Keratinocyte (primary cell): ENCODE results near the gene POU6F2. TPM values are rescaled to one million over a fixed set of nuclear protein-coding genes. Genes with fewer than 3 reads are reported as not detected.
"Not testable (repeated sequence)": the region's sequence is repeated elsewhere in the genome, so short reads cannot be mapped to it uniquely, and the experiment has no call there.

ENCODE experiments used
- DNase-seq: peaks from one replicate; pipeline ENCODE4 v3.0.0-alpha.2; 2011; ENCODE audit warnings: low read depth, missing footprints, low spot score
- FAIRE-seq: peaks from 2 replicates; lab custom pipeline; 2011; peaks lifted over from hg19 to GRCh38; lab: Jason Lieb, UNC
- H2AFZ ChIP-seq: 2 replicates; pipeline ENCODE4 v1.6.0; 2012; ENCODE audit warnings: low read length, control low read depth, inconsistent platforms; ENCODE audit not compliant: control insufficient read depth
- H3K27ac ChIP-seq: 2 replicates; pipeline ENCODE4 v1.5.1; 2011; ENCODE audit warnings: low read length; ENCODE audit not compliant: control insufficient read depth, insufficient read depth
- H3K27me3 ChIP-seq: 3 replicates; pipeline ENCODE4 v1.6.0; 2011; ENCODE audit warnings: low read length; ENCODE audit not compliant: control insufficient read depth, insufficient read depth; ENCODE audit errors: extremely low read depth
- H3K36me3 ChIP-seq, 2 experiments: 2 replicates in 1 of 2; 3 replicates in 1 of 2; pipeline ENCODE4 v1.5.1; 2011; ENCODE audit warnings: low read length in 2 of 2, mild to moderate bottlenecking in 1 of 2; ENCODE audit not compliant: control insufficient read depth in 2 of 2, insufficient read depth in 2 of 2; ENCODE audit errors: extremely low read depth in 1 of 2
- H3K4me1 ChIP-seq: 3 replicates; pipeline ENCODE4 v1.5.1; 2011; ENCODE audit warnings: low read length; ENCODE audit not compliant: control insufficient read depth, insufficient read depth; ENCODE audit errors: extremely low read depth
- H3K4me2 ChIP-seq: 3 replicates; pipeline ENCODE4 v1.6.0; 2011; ENCODE audit warnings: low read depth, low read length; ENCODE audit not compliant: control insufficient read depth, insufficient read depth; ENCODE audit errors: extremely low read depth
- H3K4me3 ChIP-seq, 3 experiments: fragments of 200-600 bp in 1 of 3; sonication (generic) in 1 of 3; 2 replicates in 2 of 3; 3 replicates in 1 of 3; pipeline ENCODE4 v1.5.1; 2011 to 2016; ENCODE audit warnings: low read length in 3 of 3, mild to moderate bottlenecking in 3 of 3, control low read depth in 2 of 3, inconsistent platforms in 1 of 3, low read depth in 1 of 3, mixed read lengths in 1 of 3, mixed run types in 1 of 3, moderate library complexity in 1 of 3; ENCODE audit not compliant: control insufficient read depth in 2 of 3, insufficient read depth in 2 of 3; ENCODE audit errors: extremely low read depth in 1 of 3
- H3K79me2 ChIP-seq: 2 replicates; pipeline ENCODE4 v1.6.0; 2012; ENCODE audit warnings: low read length; ENCODE audit not compliant: control insufficient read depth, insufficient read depth
- H3K9ac ChIP-seq: 3 replicates; pipeline ENCODE4 v1.6.0; 2011; ENCODE audit warnings: low read length; ENCODE audit not compliant: control insufficient read depth, insufficient read depth; ENCODE audit errors: extremely low read depth
- H3K9me1 ChIP-seq: 3 replicates; pipeline ENCODE4 v1.6.0; 2011; ENCODE audit warnings: low read length; ENCODE audit not compliant: control insufficient read depth, insufficient read depth; ENCODE audit errors: extremely low read depth
- H3K9me3 ChIP-seq: 2 replicates; pipeline ENCODE4 v1.5.1; 2012; ENCODE audit warnings: low read depth, low read length; ENCODE audit not compliant: control insufficient read depth
- H4K20me1 ChIP-seq: 3 replicates; pipeline ENCODE4 v1.6.0; 2011; ENCODE audit warnings: low read length; ENCODE audit not compliant: control insufficient read depth, insufficient read depth; ENCODE audit errors: extremely low read depth
- CTCF ChIP-seq, 3 experiments: IDR thresholded peaks in 1 of 3; conservative IDR thresholded peaks in 1 of 3; optimal IDR thresholded peaks in 1 of 3; 2 replicates in 2 of 3; 3 replicates in 1 of 3; pipeline versions ENCODE3 to v1.5.1; 2011; ENCODE audit warnings: low read length in 3 of 3, mild to moderate bottlenecking in 3 of 3, moderate library complexity in 2 of 3, control low read depth in 1 of 3, inconsistent platforms in 1 of 3; ENCODE audit not compliant: insufficient read depth in 2 of 3; ENCODE audit errors: extremely low read depth in 1 of 3
- EZH2 ChIP-seq: IDR thresholded peaks from one replicate; pipeline ENCODE4 v1.6.1; 2012; ENCODE audit warnings: inconsistent platforms, mild to moderate bottlenecking, low read length, moderate library complexity
- dilution Hi-C: fragments of 300-500 bp; cut with MboI; formaldehyde crosslinking; loops from one replicate; pipeline ENCODE4 v1.7.0; 2020; ENCODE audit warnings: low sequenced_read_pairs; ENCODE audit not compliant: extremely low pct_ligation_motif_present
- polyA plus RNA-seq, 5 experiments: library from polyadenylated mRNA; depleted of rRNA in 3 of 5; stranded (reverse) in 3 of 5; stranded (forward) in 1 of 5; unstranded in 1 of 5; fragments of >200 nt; gene quantifications; 1 replicate in 1 of 5; 2 replicates in 3 of 5; 3 replicates in 1 of 5; pipeline versions ENCODE4 v1.2.1 to v1.2.3, GENCODE V29; 2011 to 2012; ENCODE audit warnings: missing spikeins in 2 of 5, low read depth in 1 of 5, low replicate concordance in 1 of 5

POU6F2 gene
- polyA plus RNA-seq, 1 donor (not counting 4 experiments of a cell fraction or from before 2014, with no cell fraction given) = not detected

GRCh38 chr7:39005461-39005860 lies 27.8 kb downstream of the POU6F2 start:
- FAIRE-seq (no peak), DNase-seq (no peak)
- no peak overlapping the region for H2AFZ ChIP-seq
- H3K36me3 ChIP-seq = no peaks in the 10 kb centered on the region
- no peaks in the 10 kb centered on the region for H3K27me3 ChIP-seq
- H4K20me1 ChIP-seq = no peaks in the 10 kb centered on the region
- no peak overlapping the region for H3K4me2 ChIP-seq
- H3K9me1 ChIP-seq = no peaks in the 10 kb centered on the region
- dilution Hi-C loops = no loop called here
- H3K4me1 ChIP-seq = no peaks in the 10 kb centered on the region
- no peak overlapping the region for H3K27ac ChIP-seq
- H3K4me3 ChIP-seq = no peak overlapping the region
- H3K9ac ChIP-seq = no peak overlapping the region
- no peaks in the 10 kb centered on the region for H3K79me2 ChIP-seq
- H3K9me3 ChIP-seq = no peaks in the 10 kb centered on the region
- TF ChIP-seq CTCF (optimal IDR thresholded peaks at IDR 0.05 in 1 of 3, IDR thresholded peaks at IDR 0.05 in 1 of 3, conservative IDR thresholded peaks at IDR 0.05 in 1 of 3; ENCODE audit: extremely low read depth in 1 of 3, insufficient read depth in 2 of 3, low read length in 3 of 3) (no peak), EZH2 (no peak)

- H3K9ac ChIP-seq, H3K9me3 ChIP-seq, H3K4me3 ChIP-seq, H3K4me2 ChIP-seq, H3K79me2 ChIP-seq, H3K36me3 ChIP-seq, H3K4me1 ChIP-seq, H3K9me1 ChIP-seq, DNase-seq, H4K20me1 ChIP-seq, H3K27ac ChIP-seq, H2AFZ ChIP-seq, FAIRE-seq, H3K27me3 ChIP-seq, dilution Hi-C loops: not testable (repeated sequence)
Measured at GRCh38 chr7:39013049-39013939, 35.6 kb downstream of the POU6F2 start.
